NK-92 (cell line): ENCODE data around the gene PHF11.

ENCODE experiments used
- DNase-seq: peaks from one replicate; lab custom pipeline; 2025; ENCODE audit not compliant: unreplicated experiment; lab: John Stamatoyannopoulos, UW

The PHF11 gene

GRCh38 chr13:49497272-49497671 is 1.5 kb downstream of the PHF11 start:
- no peak for DNase-seq

GRCh38 chr13:49498206-49498605 is 2.5 kb downstream of the PHF11 start:
- no peak for DNase-seq

- no peak for DNase-seq
Observed at GRCh38 chr13:49499889-49500660, 4.3 kb downstream of the PHF11 start.

- DNase-seq: no peak
Observed at GRCh38 chr13:49502954-49503353, 7.2 kb downstream of the PHF11 start.

- no peak for DNase-seq
Observed at GRCh38 chr13:49503951-49504350, 8.2 kb downstream of the PHF11 start.

GRCh38 chr13:49512578-49512977 is 16.8 kb downstream of the PHF11 start:
- DNase-seq: no peak

- DNase-seq: no peak
Observed at GRCh38 chr13:49516467-49516866, 20.7 kb downstream of the PHF11 start.

GRCh38 chr13:49517461-49517860 is 21.7 kb downstream of the PHF11 start:
- no peak for DNase-seq

GRCh38 chr13:49521224-49521623 is 25.5 kb downstream of the PHF11 start:
- DNase-seq: no peak

- no peak for DNase-seq
Observed at GRCh38 chr13:49524740-49525501, 29.2 kb downstream of the PHF11 start.

GRCh38 chr13:49527123-49527522 is 31.4 kb downstream of the PHF11 start:
- DNase-seq: no peak

- no peak for DNase-seq
Observed at GRCh38 chr13:49528161-49528560, 32.4 kb downstream of the PHF11 start.

GRCh38 chr13:49530457-49530856 is 34.7 kb downstream of the PHF11 start:
- no peak for DNase-seq

- no peak for DNase-seq
Observed at GRCh38 chr13:49532593-49532992, 36.8 kb downstream of the PHF11 start.

GRCh38 chr13:49533011-49533410 is 37.3 kb downstream of the PHF11 start:
- DNase-seq: no peak

GRCh38 chr13:49533591-49534269 is 38.0 kb downstream of the PHF11 start:
- no peak for DNase-seq

GRCh38 chr13:49536144-49536873 is 40.6 kb downstream of the PHF11 start:
- DNase-seq: no peak

- no peak for DNase-seq
Observed at GRCh38 chr13:49538404-49538803, 42.7 kb downstream of the PHF11 start.

GRCh38 chr13:49539313-49539712 is 43.6 kb downstream of the PHF11 start:
- DNase-seq: no peak

- no peak for DNase-seq
Observed at GRCh38 chr13:49539746-49540145, 44.0 kb downstream of the PHF11 start.

- no peak for DNase-seq
Observed at GRCh38 chr13:49540552-49540951, 44.8 kb downstream of the PHF11 start.
